ENCODE measurements around the gene PARN.
"Not testable (repeated sequence)": the region's sequence is repeated elsewhere in the genome, so short reads cannot be mapped to it uniquely, and the experiment has no call there.

PARN gene

GRCh38 chr16:14572535-14572934, 57.5 kb downstream of the PARN start:
- no peak for DNase-seq

GRCh38 chr16:14569213-14569612, 60.8 kb downstream of the PARN start:
- DNase-seq = no peak

- no peak for DNase-seq
Observed at GRCh38 chr16:14566599-14566998, 63.5 kb downstream of the PARN start.

GRCh38 chr16:14565688-14566025, 64.4 kb downstream of the PARN start:
- no peak for DNase-seq

GRCh38 chr16:14564861-14565687, 65.0 kb downstream of the PARN start:
- no peak for DNase-seq

- no peak for DNase-seq
Observed at GRCh38 chr16:14564323-14564722, 65.7 kb downstream of the PARN start.

- DNase-seq = no peak
Observed at GRCh38 chr16:14562691-14563491, 67.2 kb downstream of the PARN start.

- DNase-seq = no peak
Observed at GRCh38 chr16:14560523-14560922, 69.5 kb downstream of the PARN start.

GRCh38 chr16:14559809-14560241, 70.2 kb downstream of the PARN start:
- DNase-seq = no peak

GRCh38 chr16:14553447-14553846, 76.6 kb downstream of the PARN start:
- no peak for DNase-seq

- DNase-seq = no peak
Observed at GRCh38 chr16:14549789-14550153, 80.3 kb downstream of the PARN start.

- DNase-seq = no peak
Observed at GRCh38 chr16:14548933-14549788, 80.9 kb downstream of the PARN start.

GRCh38 chr16:14545346-14545884, 84.6 kb downstream of the PARN start:
- no peak for DNase-seq

- not testable (repeated sequence) for DNase-seq
Observed at GRCh38 chr16:14544846-14545245, 85.2 kb downstream of the PARN start.

GRCh38 chr16:14539631-14540030, 90.4 kb downstream of the PARN start:
- no peak for DNase-seq

- no peak for DNase-seq
Observed at GRCh38 chr16:14539156-14539555, 90.9 kb downstream of the PARN start.

GRCh38 chr16:14538604-14539003, 91.5 kb downstream of the PARN start:
- DNase-seq = no peak

- DNase-seq = no peak
Observed at GRCh38 chr16:14531613-14532012, 98.4 kb downstream of the PARN start.

GRCh38 chr16:14531101-14531500, 99.0 kb downstream of the PARN start:
- no peak for DNase-seq

- DNase-seq = no peak
Observed at GRCh38 chr16:14530046-14530445, 100.0 kb downstream of the PARN start.

GRCh38 chr16:14529010-14529669, 100.9 kb downstream of the PARN start:
- DNase-seq = no peak

GRCh38 chr16:14528306-14528705, 101.8 kb downstream of the PARN start:
- DNase-seq = no peak
